HEK293 (cell line): ENCODE results near the gene ASXL1.

Experiments
- CTCF ChIA-PET: fragments of 350-600 bp; formaldehyde crosslinking; extraction: SDS; loops from one replicate; lab custom pipeline; 2021; ENCODE audit warnings: antibody characterized with exemption; lab: Yijun Ruan, JAX
- POLR2A ChIA-PET: fragments of 300-600 bp; formaldehyde crosslinking; extraction: SDS; loops from one replicate; lab custom pipeline; 2020; ENCODE audit warnings: antibody characterized with exemption, inconsistent platforms; lab: Yijun Ruan, JAX
- H3K27ac ChIP-seq: fragments of 200-500 bp; sonication (Bioruptor generic); 2 replicates; pipeline ENCODE4 v1.5.1; 2014; ENCODE audit warnings: low read depth, low read length, control low read depth, inconsistent platforms; ENCODE audit errors: extremely low read depth
- H3K36me3 ChIP-seq, 2 experiments: fragments of 200-500 bp in 1 of 2; sonication (Bioruptor generic) in 1 of 2; 1 replicate in 1 of 2; 2 replicates in 1 of 2; pipeline ENCODE4 v1.5.1; 2014 to 2017; ENCODE audit warnings: inconsistent platforms in 2 of 2, low read length in 2 of 2; ENCODE audit not compliant: control insufficient read depth in 2 of 2, insufficient read depth in 1 of 2
- H3K4me1 ChIP-seq: fragments of 200-500 bp; sonication (Bioruptor generic); 2 replicates; pipeline ENCODE4 v1.5.1; 2014; ENCODE audit warnings: mild to moderate bottlenecking, low read length, inconsistent platforms; ENCODE audit not compliant: control insufficient read depth, insufficient read depth
- H3K4me3 ChIP-seq: 2 replicates; pipeline ENCODE4 v1.5.1; 2011; ENCODE audit warnings: low read depth, mild to moderate bottlenecking, control low read depth, low read length, moderate library complexity
- H3K9me3 ChIP-seq: fragments of 200-500 bp; sonication (Bioruptor generic); 2 replicates; pipeline ENCODE4 v1.5.1; 2014; ENCODE audit warnings: low read depth, low read length, inconsistent platforms; ENCODE audit not compliant: control insufficient read depth, insufficient read depth
- FEZF1 ChIP-seq: fragments of 450-650 bp; formaldehyde crosslinking; IDR thresholded peaks from 2 replicates; pipeline ENCODE4 v1.5.1; 2016; ENCODE audit warnings: missing biosample characterization, missing genetic modification characterization
- IKZF3 ChIP-seq: fragments of 450-650 bp; IDR thresholded peaks from 2 replicates; pipeline ENCODE4 v1.5.0; 2018; ENCODE audit warnings: missing biosample characterization, mild to moderate bottlenecking, missing genetic modification characterization, moderate library complexity
- OVOL3 ChIP-seq: fragments of 450-650 bp; formaldehyde crosslinking; IDR thresholded peaks from 2 replicates; pipeline ENCODE4 v1.5.1; 2016; ENCODE audit warnings: missing biosample characterization, missing genetic modification characterization
- ZBTB17 ChIP-seq: fragments of 450-650 bp; formaldehyde crosslinking; IDR thresholded peaks from 2 replicates; pipeline ENCODE4 v1.5.1; 2016; ENCODE audit warnings: missing biosample characterization, missing genetic modification characterization
- ZEB2 ChIP-seq: fragments of 450-650 bp; formaldehyde crosslinking; IDR thresholded peaks from 2 replicates; pipeline ENCODE4 v1.5.1; 2016; ENCODE audit warnings: missing biosample characterization, missing genetic modification characterization
- ZNF10 ChIP-seq: fragments of 450-650 bp; formaldehyde crosslinking; IDR thresholded peaks from 2 replicates; pipeline ENCODE4 v1.5.1; 2017; ENCODE audit warnings: missing biosample characterization, missing genetic modification characterization
- ZNF112 ChIP-seq: fragments of 450-650 bp; formaldehyde crosslinking; IDR thresholded peaks from 2 replicates; pipeline ENCODE4 v1.5.0; 2017; ENCODE audit warnings: missing biosample characterization, missing genetic modification characterization
- ZNF133 ChIP-seq: fragments of 450-650 bp; formaldehyde crosslinking; IDR thresholded peaks from 2 replicates; pipeline ENCODE4 v1.5.1; 2016; ENCODE audit warnings: missing biosample characterization, missing genetic modification characterization
- ZNF2 ChIP-seq: fragments of 450-650 bp; formaldehyde crosslinking; IDR thresholded peaks from 2 replicates; pipeline ENCODE4 v1.5.1; 2016; ENCODE audit warnings: missing biosample characterization, missing genetic modification characterization
- ZNF324 ChIP-seq: fragments of 450-650 bp; formaldehyde crosslinking; IDR thresholded peaks from 2 replicates; pipeline ENCODE4 v1.5.1; 2016; ENCODE audit warnings: missing biosample characterization, missing genetic modification characterization
- ZNF335 ChIP-seq: fragments of 450-650 bp; formaldehyde crosslinking; conservative IDR thresholded peaks from 2 replicates; pipeline ENCODE4 v1.5.1; 2016; ENCODE audit warnings: missing biosample characterization, missing genetic modification characterization
- ZNF366 ChIP-seq: fragments of 450-650 bp; formaldehyde crosslinking; conservative IDR thresholded peaks from 2 replicates; pipeline ENCODE4 v1.5.1; 2016; ENCODE audit warnings: missing biosample characterization, missing genetic modification characterization
- ZNF404 ChIP-seq: fragments of 450-650 bp; formaldehyde crosslinking; IDR thresholded peaks from 2 replicates; pipeline ENCODE4 v1.5.1; 2017; ENCODE audit warnings: missing biosample characterization, missing genetic modification characterization
- ZNF48 ChIP-seq: fragments of 450-650 bp; formaldehyde crosslinking; IDR thresholded peaks from 2 replicates; pipeline ENCODE4 v1.5.1; 2016; ENCODE audit warnings: missing biosample characterization, missing genetic modification characterization
- ZNF529 ChIP-seq: fragments of 450-650 bp; formaldehyde crosslinking; IDR thresholded peaks from 2 replicates; pipeline ENCODE4 v1.5.1; 2017; ENCODE audit warnings: missing genetic modification characterization, missing biosample characterization; ENCODE audit not compliant: insufficient replicate concordance
- ZNF530 ChIP-seq: fragments of 450-650 bp; formaldehyde crosslinking; IDR thresholded peaks from 2 replicates; pipeline ENCODE4 v1.5.1; 2016; ENCODE audit warnings: low read depth, missing biosample characterization, missing genetic modification characterization
- ZNF561 ChIP-seq: fragments of 450-650 bp; IDR thresholded peaks from 2 replicates; pipeline ENCODE4 v1.5.1; 2018; ENCODE audit warnings: missing biosample characterization, missing genetic modification characterization, borderline replicate concordance
- ZNF654 ChIP-seq: fragments of 450-650 bp; formaldehyde crosslinking; IDR thresholded peaks from 2 replicates; pipeline ENCODE4 v1.5.1; 2016; ENCODE audit warnings: low read depth, missing biosample characterization, missing genetic modification characterization
- ZNF777 ChIP-seq: fragments of 450-650 bp; formaldehyde crosslinking; IDR thresholded peaks from 2 replicates; pipeline ENCODE4 v1.5.1; 2017; ENCODE audit warnings: missing biosample characterization, missing genetic modification characterization, borderline replicate concordance
- TF ChIP-seq, protein P1 (sequence below): fragments of 450-650 bp; formaldehyde crosslinking; IDR thresholded peaks from 2 replicates; pipeline ENCODE4 v1.5.1; 2016; ENCODE audit warnings: missing biosample characterization, missing genetic modification characterization
- TF ChIP-seq, protein P2 (sequence below): fragments of 450-650 bp; formaldehyde crosslinking; IDR thresholded peaks from 2 replicates; pipeline ENCODE4 v1.5.1; 2016; ENCODE audit warnings: missing biosample characterization, missing genetic modification characterization
- TF ChIP-seq, protein P3 (sequence below): fragments of 450-650 bp; formaldehyde crosslinking; IDR thresholded peaks from 2 replicates; pipeline ENCODE4 v1.5.1; 2016; ENCODE audit warnings: missing biosample characterization, missing genetic modification characterization
- TF ChIP-seq, protein P4 (sequence below): IDR thresholded peaks from 2 replicates; pipeline ENCODE4 v1.6.1; 2011; ENCODE audit warnings: mild to moderate bottlenecking, low read depth, low read length, borderline replicate concordance
- TF ChIP-seq, protein P5 (sequence below): fragments of 450-650 bp; formaldehyde crosslinking; IDR thresholded peaks from 2 replicates; pipeline ENCODE4 v1.5.1; 2016; ENCODE audit warnings: missing biosample characterization, missing genetic modification characterization, low read depth
- TF ChIP-seq, protein P6 (sequence below): fragments of 450-650 bp; formaldehyde crosslinking; IDR thresholded peaks from 2 replicates; pipeline ENCODE4 v1.5.1; 2017; ENCODE audit warnings: missing biosample characterization, missing genetic modification characterization

Gene ASXL1

DNA sequence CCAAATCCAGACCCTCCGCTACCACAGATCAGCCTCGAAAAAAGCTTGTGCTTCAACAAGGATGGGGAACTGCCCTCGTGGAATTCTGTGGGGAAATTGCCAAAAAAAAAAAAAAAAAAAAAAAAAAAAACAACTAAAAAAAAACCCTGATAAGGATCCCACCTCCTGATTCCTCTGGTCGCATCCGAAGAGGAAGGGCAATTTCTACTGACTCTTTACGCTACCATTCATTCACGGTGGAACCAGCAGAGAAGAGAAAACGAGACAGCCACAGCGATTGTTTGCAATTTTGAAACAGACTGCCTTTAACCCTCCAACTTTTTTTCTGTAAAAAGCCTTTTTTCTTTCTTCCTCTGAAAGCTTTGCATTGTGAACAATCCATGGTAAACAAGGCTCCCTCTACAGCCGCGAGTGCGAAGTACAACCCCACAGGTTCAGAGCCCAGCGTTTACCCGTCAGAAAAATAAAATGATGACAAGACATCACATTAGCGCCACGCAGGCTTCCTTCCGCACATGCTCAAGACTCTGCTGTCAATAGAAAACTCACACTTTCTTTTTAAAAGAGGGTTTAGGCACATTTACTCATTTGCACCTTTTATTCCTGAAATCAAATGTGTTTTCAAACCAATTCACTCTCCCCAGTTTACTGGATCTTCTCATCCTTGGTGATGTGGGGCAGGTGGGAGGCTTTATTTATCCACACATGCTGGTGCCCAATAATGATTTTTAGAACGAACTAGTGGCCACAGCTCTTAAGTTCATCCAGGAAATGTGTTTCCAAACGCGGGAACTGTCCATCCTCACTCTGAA lies 127.0 kb downstream of the ASXL1 start:
- CTCF ChIA-PET, result interaction anchor here (0.6 to 1.7 kb wide), 10 partner anchors 10 to 391 kb away, joined by 3 to 6 read pairs (median 3); no protein-coding TSS in a partner anchor
- H3K36me3 ChIP-seq, result no peaks in the 10 kb centered on the region
- peak overlapping the region; percentile 72 for H3K4me3 ChIP-seq
- H3K27ac ChIP-seq, result peak overlapping the region; percentile 56; the same call in 1 of the 2 replicates
- H3K4me1 ChIP-seq, result peaks cover 3% of the 10 kb centered on the region; the same call in 1 of the 2 replicates
- POLR2A ChIA-PET, result interaction anchor here (0.6 kb wide), 1 partner anchor 51 kb away, joined by 3 read pairs; no protein-coding TSS in a partner anchor
- H3K9me3 ChIP-seq, result no peaks in the 10 kb centered on the region
- TF ChIP-seq ZNF48 (tag by site-specific recombination) (no peak), ZNF366 (tag by site-specific recombination) (peak; percentile 83), ZNF561 (tag by site-specific recombination) (0 out of 2 replicates have a peak, but pooled peaks have one; percentile 24), ZNF324 (no peak), ZNF133 (tag by site-specific recombination) (no peak), IKZF3 (tag by site-specific recombination) (no peak), ZNF530 (no peak), ZNF529 (tag by site-specific recombination) (no peak), ZNF404 (tag by site-specific recombination) (no peak), ZBTB17 (tag by site-specific recombination) (0 out of 2 replicates have a peak, but pooled peaks have one; percentile 15), ZNF777 (tag by site-specific recombination) (no peak), ZEB2 (tag by site-specific recombination) (peak; percentile 52; the same call in 1 of the 2 replicates), FEZF1 (tag by site-specific recombination) (no peak), ZNF2 (tag by site-specific recombination) (0 out of 2 replicates have a peak, but pooled peaks have one; percentile 33), OVOL3 (tag by site-specific recombination) (no peak), ZNF335 (tag by site-specific recombination) (peak; percentile 60), ZNF654 (tag by site-specific recombination) (peak; percentile 27), ZNF112 (tag by site-specific recombination) (no peak), ZNF10 (peak; percentile 93)
- TF ChIP-seq, protein P1, sequence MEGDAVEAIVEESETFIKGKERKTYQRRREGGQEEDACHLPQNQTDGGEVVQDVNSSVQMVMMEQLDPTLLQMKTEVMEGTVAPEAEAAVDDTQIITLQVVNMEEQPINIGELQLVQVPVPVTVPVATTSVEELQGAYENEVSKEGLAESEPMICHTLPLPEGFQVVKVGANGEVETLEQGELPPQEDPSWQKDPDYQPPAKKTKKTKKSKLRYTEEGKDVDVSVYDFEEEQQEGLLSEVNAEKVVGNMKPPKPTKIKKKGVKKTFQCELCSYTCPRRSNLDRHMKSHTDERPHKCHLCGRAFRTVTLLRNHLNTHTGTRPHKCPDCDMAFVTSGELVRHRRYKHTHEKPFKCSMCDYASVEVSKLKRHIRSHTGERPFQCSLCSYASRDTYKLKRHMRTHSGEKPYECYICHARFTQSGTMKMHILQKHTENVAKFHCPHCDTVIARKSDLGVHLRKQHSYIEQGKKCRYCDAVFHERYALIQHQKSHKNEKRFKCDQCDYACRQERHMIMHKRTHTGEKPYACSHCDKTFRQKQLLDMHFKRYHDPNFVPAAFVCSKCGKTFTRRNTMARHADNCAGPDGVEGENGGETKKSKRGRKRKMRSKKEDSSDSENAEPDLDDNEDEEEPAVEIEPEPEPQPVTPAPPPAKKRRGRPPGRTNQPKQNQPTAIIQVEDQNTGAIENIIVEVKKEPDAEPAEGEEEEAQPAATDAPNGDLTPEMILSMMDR (tag by site-specific recombination), result 0 out of 2 replicates have a peak, but pooled peaks have one; percentile 26
- TF ChIP-seq, protein P2, sequence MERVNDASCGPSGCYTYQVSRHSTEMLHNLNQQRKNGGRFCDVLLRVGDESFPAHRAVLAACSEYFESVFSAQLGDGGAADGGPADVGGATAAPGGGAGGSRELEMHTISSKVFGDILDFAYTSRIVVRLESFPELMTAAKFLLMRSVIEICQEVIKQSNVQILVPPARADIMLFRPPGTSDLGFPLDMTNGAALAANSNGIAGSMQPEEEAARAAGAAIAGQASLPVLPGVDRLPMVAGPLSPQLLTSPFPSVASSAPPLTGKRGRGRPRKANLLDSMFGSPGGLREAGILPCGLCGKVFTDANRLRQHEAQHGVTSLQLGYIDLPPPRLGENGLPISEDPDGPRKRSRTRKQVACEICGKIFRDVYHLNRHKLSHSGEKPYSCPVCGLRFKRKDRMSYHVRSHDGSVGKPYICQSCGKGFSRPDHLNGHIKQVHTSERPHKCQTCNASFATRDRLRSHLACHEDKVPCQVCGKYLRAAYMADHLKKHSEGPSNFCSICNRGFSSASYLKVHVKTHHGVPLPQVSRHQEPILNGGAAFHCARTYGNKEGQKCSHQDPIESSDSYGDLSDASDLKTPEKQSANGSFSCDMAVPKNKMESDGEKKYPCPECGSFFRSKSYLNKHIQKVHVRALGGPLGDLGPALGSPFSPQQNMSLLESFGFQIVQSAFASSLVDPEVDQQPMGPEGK (tag by site-specific recombination), result 0 out of 2 replicates have a peak, but pooled peaks have one; percentile 10
- TF ChIP-seq, protein P3, sequence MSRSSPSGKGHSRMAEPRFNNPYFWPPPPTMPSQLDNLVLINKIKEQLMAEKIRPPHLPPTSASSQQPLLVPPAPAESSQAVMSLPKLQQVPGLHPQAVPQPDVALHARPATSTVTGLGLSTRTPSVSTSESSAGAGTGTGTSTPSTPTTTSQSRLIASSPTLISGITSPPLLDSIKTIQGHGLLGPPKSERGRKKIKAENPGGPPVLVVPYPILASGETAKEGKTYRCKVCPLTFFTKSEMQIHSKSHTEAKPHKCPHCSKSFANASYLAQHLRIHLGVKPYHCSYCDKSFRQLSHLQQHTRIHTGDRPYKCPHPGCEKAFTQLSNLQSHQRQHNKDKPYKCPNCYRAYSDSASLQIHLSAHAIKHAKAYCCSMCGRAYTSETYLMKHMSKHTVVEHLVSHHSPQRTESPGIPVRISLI, result peak; percentile 100
- TF ChIP-seq, protein P4, sequence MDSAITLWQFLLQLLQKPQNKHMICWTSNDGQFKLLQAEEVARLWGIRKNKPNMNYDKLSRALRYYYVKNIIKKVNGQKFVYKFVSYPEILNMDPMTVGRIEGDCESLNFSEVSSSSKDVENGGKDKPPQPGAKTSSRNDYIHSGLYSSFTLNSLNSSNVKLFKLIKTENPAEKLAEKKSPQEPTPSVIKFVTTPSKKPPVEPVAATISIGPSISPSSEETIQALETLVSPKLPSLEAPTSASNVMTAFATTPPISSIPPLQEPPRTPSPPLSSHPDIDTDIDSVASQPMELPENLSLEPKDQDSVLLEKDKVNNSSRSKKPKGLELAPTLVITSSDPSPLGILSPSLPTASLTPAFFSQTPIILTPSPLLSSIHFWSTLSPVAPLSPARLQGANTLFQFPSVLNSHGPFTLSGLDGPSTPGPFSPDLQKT, result no peak
- TF ChIP-seq, protein P5, sequence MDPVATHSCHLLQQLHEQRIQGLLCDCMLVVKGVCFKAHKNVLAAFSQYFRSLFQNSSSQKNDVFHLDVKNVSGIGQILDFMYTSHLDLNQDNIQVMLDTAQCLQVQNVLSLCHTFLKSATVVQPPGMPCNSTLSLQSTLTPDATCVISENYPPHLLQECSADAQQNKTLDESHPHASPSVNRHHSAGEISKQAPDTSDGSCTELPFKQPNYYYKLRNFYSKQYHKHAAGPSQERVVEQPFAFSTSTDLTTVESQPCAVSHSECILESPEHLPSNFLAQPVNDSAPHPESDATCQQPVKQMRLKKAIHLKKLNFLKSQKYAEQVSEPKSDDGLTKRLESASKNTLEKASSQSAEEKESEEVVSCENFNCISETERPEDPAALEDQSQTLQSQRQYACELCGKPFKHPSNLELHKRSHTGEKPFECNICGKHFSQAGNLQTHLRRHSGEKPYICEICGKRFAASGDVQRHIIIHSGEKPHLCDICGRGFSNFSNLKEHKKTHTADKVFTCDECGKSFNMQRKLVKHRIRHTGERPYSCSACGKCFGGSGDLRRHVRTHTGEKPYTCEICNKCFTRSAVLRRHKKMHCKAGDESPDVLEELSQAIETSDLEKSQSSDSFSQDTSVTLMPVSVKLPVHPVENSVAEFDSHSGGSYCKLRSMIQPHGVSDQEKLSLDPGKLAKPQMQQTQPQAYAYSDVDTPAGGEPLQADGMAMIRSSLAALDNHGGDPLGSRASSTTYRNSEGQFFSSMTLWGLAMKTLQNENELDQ (tag by site-specific recombination), result no peak
- TF ChIP-seq, protein P6, sequence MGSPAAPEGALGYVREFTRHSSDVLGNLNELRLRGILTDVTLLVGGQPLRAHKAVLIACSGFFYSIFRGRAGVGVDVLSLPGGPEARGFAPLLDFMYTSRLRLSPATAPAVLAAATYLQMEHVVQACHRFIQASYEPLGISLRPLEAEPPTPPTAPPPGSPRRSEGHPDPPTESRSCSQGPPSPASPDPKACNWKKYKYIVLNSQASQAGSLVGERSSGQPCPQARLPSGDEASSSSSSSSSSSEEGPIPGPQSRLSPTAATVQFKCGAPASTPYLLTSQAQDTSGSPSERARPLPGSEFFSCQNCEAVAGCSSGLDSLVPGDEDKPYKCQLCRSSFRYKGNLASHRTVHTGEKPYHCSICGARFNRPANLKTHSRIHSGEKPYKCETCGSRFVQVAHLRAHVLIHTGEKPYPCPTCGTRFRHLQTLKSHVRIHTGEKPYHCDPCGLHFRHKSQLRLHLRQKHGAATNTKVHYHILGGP (tag by site-specific recombination), result no peak
